HepG2 (cell line): ENCODE measurements around the gene VARS1. TPM values are rescaled to one million over a fixed set of nuclear protein-coding genes. Genes with fewer than 3 reads are reported as not detected.

ENCODE experiments used
- AGO2 ChIP-seq: fragments of 200-400 bp; formaldehyde crosslinking; optimal IDR thresholded peaks from 2 replicates; pipeline ENCODE3; 2017; ENCODE audit warnings: mild to moderate bottlenecking, low read depth, low read length, moderate library complexity
- CENPX ChIP-seq: sonication (generic); formaldehyde crosslinking; IDR thresholded peaks from 2 replicates; pipeline ENCODE4 v1.9.0; 2021; ENCODE audit warnings: mild to moderate bottlenecking, missing genetic modification reagents, moderate library complexity
- ELF4 ChIP-seq: sonication (generic); formaldehyde crosslinking; IDR thresholded peaks from 2 replicates; pipeline ENCODE4 v1.5.0; 2020; ENCODE audit warnings: missing genetic modification reagents, mild to moderate bottlenecking, moderate library complexity, borderline replicate concordance
- HOXA5 ChIP-seq: sonication (generic); formaldehyde crosslinking; IDR thresholded peaks from 2 replicates; pipeline ENCODE4 v1.4.0; 2020; ENCODE audit warnings: missing genetic modification reagents
- IKZF5 ChIP-seq: IDR thresholded peaks from 2 replicates; pipeline ENCODE4 v1.6.1; 2018; ENCODE audit warnings: missing genetic modification reagents, mild to moderate bottlenecking, missing compliant biosample characterization
- KDM5B ChIP-seq: sonication (generic); formaldehyde crosslinking; IDR thresholded peaks from 2 replicates; pipeline ENCODE4 v1.4.0; 2020; ENCODE audit warnings: missing genetic modification reagents, mild to moderate bottlenecking, borderline replicate concordance
- MXD3 ChIP-seq: IDR thresholded peaks from 2 replicates; pipeline ENCODE4 v1.6.1; 2016; ENCODE audit warnings: mild to moderate bottlenecking, missing biosample characterization, missing genetic modification reagents
- NFATC3 ChIP-seq: sonication (generic); formaldehyde crosslinking; IDR thresholded peaks from 2 replicates; pipeline ENCODE4 v1.5.1; 2020; ENCODE audit warnings: mild to moderate bottlenecking, missing genetic modification reagents
- NFE2L2 ChIP-seq: fragments of 150-350 bp; IDR thresholded peaks from 2 replicates; pipeline ENCODE4 v1.6.1; 2014; ENCODE audit warnings: low read length
- SOX6 ChIP-seq, 2 experiments: fragments of 450-650 bp in 1 of 2; sonication (generic) in 1 of 2; formaldehyde crosslinking in 1 of 2; IDR thresholded peaks; 2 replicates each; pipeline versions ENCODE4 v1.4.0 to v1.6.1; 2017 to 2020; ENCODE audit warnings: antibody characterized with exemption in 1 of 2, mild to moderate bottlenecking in 1 of 2, missing genetic modification reagents in 1 of 2
- SRY ChIP-seq: sonication (generic); formaldehyde crosslinking; IDR thresholded peaks from 2 replicates; pipeline ENCODE4 v1.8.0; 2022; ENCODE audit warnings: mild to moderate bottlenecking, missing genetic modification reagents
- THRA ChIP-seq: sonication (generic); formaldehyde crosslinking; IDR thresholded peaks from 2 replicates; pipeline ENCODE4 v1.4.0; 2020; ENCODE audit warnings: missing genetic modification reagents, borderline replicate concordance
- YY1 ChIP-seq: IDR thresholded peaks from 2 replicates; pipeline ENCODE4 v1.6.1; 2011; ENCODE audit warnings: low read length, low read depth, moderate library complexity, mild to moderate bottlenecking; ENCODE audit not compliant: insufficient read depth, insufficient replicate concordance
- ZBTB44 ChIP-seq: sonication (generic); formaldehyde crosslinking; IDR thresholded peaks from 2 replicates; pipeline ENCODE4 v1.4.0; 2020; ENCODE audit warnings: missing genetic modification reagents
- ZEB1 ChIP-seq: IDR thresholded peaks from 2 replicates; pipeline ENCODE4 v1.6.1; 2012; ENCODE audit warnings: mild to moderate bottlenecking, low read depth, inconsistent platforms; ENCODE audit not compliant: insufficient replicate concordance
- ZNF12 ChIP-seq: sonication (generic); formaldehyde crosslinking; IDR thresholded peaks from 2 replicates; pipeline ENCODE4 v1.5.0; 2020; ENCODE audit warnings: missing genetic modification reagents
- ZNF609 ChIP-seq: sonication (generic); formaldehyde crosslinking; IDR thresholded peaks from 2 replicates; pipeline ENCODE4 v1.4.0; 2020; ENCODE audit warnings: mild to moderate bottlenecking, missing genetic modification reagents, borderline replicate concordance
- ZNF709 ChIP-seq: sonication (generic); formaldehyde crosslinking; IDR thresholded peaks from 2 replicates; pipeline ENCODE4 v1.5.0; 2020; ENCODE audit warnings: mild to moderate bottlenecking, missing genetic modification reagents
- polyA plus RNA-seq, 8 experiments: library from polyadenylated mRNA; depleted of rRNA in 3 of 8; stranded (reverse) in 7 of 8; unstranded in 1 of 8; fragments of >200 nt; fragmentation: Illumina TruSeq in 4 of 8; extraction: Trizol in 4 of 8; gene quantifications; 2 replicates each; pipeline versions ENCODE4 v1.2.1 to v1.2.3, GENCODE V29; 2011 to 2016; ENCODE audit warnings: low read depth in 4 of 8, missing spikeins in 1 of 8, mixed read lengths in 1 of 8; ENCODE audit not compliant: insufficient read depth in 1 of 8
- total RNA-seq, 5 experiments: library from RNA; depleted of rRNA; stranded (reverse); fragments of >200 nt; fragmentation: Illumina TruSeq; extraction: Trizol; gene quantifications; 2 replicates each; pipeline ENCODE4 v1.2.3, GENCODE V29; 2016; ENCODE audit warnings: low read depth in 1 of 5

Gene VARS1
- total and polyA plus RNA-seq, 2 of the 13 experiments (the other 11 are each of a cell fraction or from before 2014, with no cell fraction given): 14.7 to 56.1 TPM

GRCh38 chr6:31815025-31815838 is 19.7 kb upstream of the VARS1 start, which contains the start of the genes HSPA1A and HSPA1L (continued):
- TF ChIP-seq SOX6 (IDR thresholded peaks at IDR 0.05) (no peak), SOX6 (CRISPR knock-in tag; IDR thresholded peaks at IDR 0.05) (peak; percentile 20; the same call in 1 of the 2 replicates), ZNF709 (CRISPR knock-in tag) (no peak; the same call in 1 of the 2 replicates), YY1 (no peak), ZNF12 (CRISPR knock-in tag) (peak; percentile 34; the same call in 1 of the 2 replicates), THRA (CRISPR knock-in tag) (peak; percentile 54; the same call in 1 of the 2 replicates), ELF4 (CRISPR knock-in tag) (no peak), ZEB1 (peak; percentile 68), KDM5B (peak; percentile 65), ZBTB44 (CRISPR knock-in tag) (0 out of 2 replicates have a peak, but pooled peaks have one; percentile 40), NFATC3 (0 out of 2 replicates have a peak, but pooled peaks have one; percentile 77), NFE2L2 (no peak), SRY (CRISPR knock-in tag) (peak; percentile 67; the same call in 1 of the 2 replicates), IKZF5 (peak; percentile 62; the same call in 1 of the 2 replicates), HOXA5 (0 out of 2 replicates have a peak, but pooled peaks have one; percentile 72), CENPX (CRISPR knock-in tag) (no peak), MXD3 (CRISPR knock-in tag) (no peak), AGO2 (peak; percentile 64), ZNF609 (CRISPR knock-in tag) (peak; percentile 54; the same call in 1 of the 2 replicates)
